Osteocyte (in vitro differentiated cells): Measurements from ENCODE around the gene SHISA5. TPM values are rescaled to one million over a fixed set of nuclear protein-coding genes. Genes with fewer than 3 reads are reported as not detected.
"Not testable (repeated sequence)": the region's sequence is repeated elsewhere in the genome, so short reads cannot be mapped to it uniquely, and the experiment has no call there.

Experiments
- DNase-seq: peaks from one replicate; pipeline ENCODE4 v3.0.0; 2021; ENCODE audit warnings: mixed read lengths; ENCODE audit not compliant: unreplicated experiment; ENCODE audit errors: extremely low spot score
- H3K27ac Mint-ChIP-seq: one replicate; pipeline ENCODE4 v1.8.0; 2021; ENCODE audit warnings: mild to moderate bottlenecking, mixed read lengths; ENCODE audit not compliant: unreplicated experiment
- H3K27me3 Mint-ChIP-seq: one replicate; pipeline ENCODE4 v1.8.0; 2021; ENCODE audit warnings: mixed read lengths; ENCODE audit not compliant: unreplicated experiment
- H3K36me3 Mint-ChIP-seq: one replicate; pipeline ENCODE4 v1.8.0; 2021; ENCODE audit warnings: mixed read lengths; ENCODE audit not compliant: unreplicated experiment
- H3K4me1 Mint-ChIP-seq: one replicate; pipeline ENCODE4 v1.8.0; 2021; ENCODE audit warnings: mixed read lengths; ENCODE audit not compliant: unreplicated experiment
- H3K4me3 Mint-ChIP-seq: one replicate; pipeline ENCODE4 v1.8.0; 2021; ENCODE audit warnings: mild to moderate bottlenecking, moderate library complexity, mixed read lengths; ENCODE audit not compliant: unreplicated experiment
- H3K9me3 Mint-ChIP-seq: one replicate; pipeline ENCODE4 v1.8.0; 2021; ENCODE audit warnings: mixed read lengths; ENCODE audit not compliant: unreplicated experiment
- total RNA-seq: library from RNA; stranded (reverse); gene quantifications from 2 replicates; pipeline ENCODE4 v1.2.1, GENCODE V29; 2021
- TF ChIP-seq, protein P1 (sequence below): fragments of 200-600 bp; sonication (generic); IDR thresholded peaks from 2 replicates; pipeline ENCODE4 v1.5.0; 2021; ENCODE audit warnings: antibody characterized with exemption, mild to moderate bottlenecking, moderate library complexity

SHISA5 gene
- total RNA-seq, 1 donor from 2014 or later: 203 TPM

DNA sequence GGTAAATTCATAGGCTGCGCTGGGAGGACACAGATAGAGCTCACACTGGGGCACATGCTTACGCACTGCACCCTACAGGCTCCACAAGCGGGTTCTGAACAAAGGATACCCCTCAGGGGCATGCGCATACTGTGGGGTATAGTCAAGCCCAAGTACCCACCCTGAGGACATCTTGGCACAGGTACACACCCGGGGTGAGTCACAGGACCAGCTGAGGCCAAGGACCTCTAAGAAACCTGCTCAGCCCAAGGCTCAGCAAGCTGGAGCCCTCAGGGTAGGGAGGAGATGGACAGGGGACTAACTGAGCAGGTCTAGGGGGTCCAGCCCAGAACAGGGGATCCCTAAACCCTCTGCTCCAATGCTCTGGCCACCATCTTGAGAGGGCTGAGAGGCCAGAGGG lies 3.3 kb downstream of the SHISA5 start:
- no peaks in the 10 kb centered on the region for H3K27me3 Mint-ChIP-seq
- no peak overlapping the region for H3K4me3 Mint-ChIP-seq
- TF ChIP-seq, protein P1, sequence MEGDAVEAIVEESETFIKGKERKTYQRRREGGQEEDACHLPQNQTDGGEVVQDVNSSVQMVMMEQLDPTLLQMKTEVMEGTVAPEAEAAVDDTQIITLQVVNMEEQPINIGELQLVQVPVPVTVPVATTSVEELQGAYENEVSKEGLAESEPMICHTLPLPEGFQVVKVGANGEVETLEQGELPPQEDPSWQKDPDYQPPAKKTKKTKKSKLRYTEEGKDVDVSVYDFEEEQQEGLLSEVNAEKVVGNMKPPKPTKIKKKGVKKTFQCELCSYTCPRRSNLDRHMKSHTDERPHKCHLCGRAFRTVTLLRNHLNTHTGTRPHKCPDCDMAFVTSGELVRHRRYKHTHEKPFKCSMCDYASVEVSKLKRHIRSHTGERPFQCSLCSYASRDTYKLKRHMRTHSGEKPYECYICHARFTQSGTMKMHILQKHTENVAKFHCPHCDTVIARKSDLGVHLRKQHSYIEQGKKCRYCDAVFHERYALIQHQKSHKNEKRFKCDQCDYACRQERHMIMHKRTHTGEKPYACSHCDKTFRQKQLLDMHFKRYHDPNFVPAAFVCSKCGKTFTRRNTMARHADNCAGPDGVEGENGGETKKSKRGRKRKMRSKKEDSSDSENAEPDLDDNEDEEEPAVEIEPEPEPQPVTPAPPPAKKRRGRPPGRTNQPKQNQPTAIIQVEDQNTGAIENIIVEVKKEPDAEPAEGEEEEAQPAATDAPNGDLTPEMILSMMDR: no peak
- H3K36me3 Mint-ChIP-seq: peaks cover 9% of the 10 kb centered on the region
- no peaks in the 10 kb centered on the region for H3K9me3 Mint-ChIP-seq
- peaks cover 16% of the 10 kb centered on the region for H3K4me1 Mint-ChIP-seq
- no peak for DNase-seq
- no peak overlapping the region for H3K27ac Mint-ChIP-seq

- H3K4me1 Mint-ChIP-seq: no peaks in the 10 kb centered on the region
- TF ChIP-seq, protein P1: no peak
- no peak overlapping the region for H3K27ac Mint-ChIP-seq
- peaks cover 11% of the 10 kb centered on the region for H3K36me3 Mint-ChIP-seq
- no peak overlapping the region for H3K4me3 Mint-ChIP-seq
- H3K27me3 Mint-ChIP-seq: no peaks in the 10 kb centered on the region
- DNase-seq: no peak
- no peaks in the 10 kb centered on the region for H3K9me3 Mint-ChIP-seq
These were observed 10.8 kb downstream of the SHISA5 start for GRCh38 chr3:48493203-48493501.

DNA sequence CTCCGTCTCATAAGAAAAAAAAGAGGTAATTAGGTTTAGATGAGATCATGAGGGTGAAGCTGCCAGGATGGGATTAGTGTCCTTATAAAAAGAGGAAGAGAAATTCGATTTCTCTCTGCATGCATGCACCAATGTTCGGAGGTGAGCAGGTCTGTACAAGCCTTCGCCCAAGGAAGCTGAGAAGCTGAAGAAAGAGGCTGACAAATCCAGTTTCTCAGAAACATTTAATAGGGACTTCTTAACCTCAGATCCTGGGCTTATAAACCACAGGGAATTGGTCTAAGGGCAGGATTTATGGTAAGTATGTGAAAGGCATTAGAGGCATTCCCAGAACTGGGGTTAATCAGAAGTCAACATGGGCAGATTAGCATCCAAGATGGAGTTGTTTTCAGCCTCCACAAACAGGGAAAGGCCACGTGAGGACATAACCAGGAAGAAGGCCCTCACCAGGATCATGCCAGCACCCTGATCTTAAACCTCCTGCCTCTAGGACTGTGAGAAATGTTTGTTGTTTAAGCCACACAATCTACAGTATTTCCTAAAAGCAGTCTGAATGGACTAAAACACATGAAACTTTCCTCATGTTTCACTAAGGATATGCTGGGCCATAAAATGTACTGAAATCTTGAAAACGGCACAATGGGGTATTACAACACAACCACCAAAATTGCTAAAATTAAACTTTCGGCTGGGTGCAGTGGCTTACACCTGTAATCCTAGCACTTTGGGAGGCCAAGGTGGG lies 11.3 kb downstream of the SHISA5 start:
- Mint-ChIP-seq H3K4me1 (no peaks in the 10 kb centered on the region), H3K27ac (no peak overlapping the region), H3K9me3 (no peaks in the 10 kb centered on the region), H3K36me3 (peaks cover 8% of the 10 kb centered on the region), H3K27me3 (no peaks in the 10 kb centered on the region), H3K4me3 (no peak overlapping the region)
- DNase-seq: no peak
- TF ChIP-seq, protein P1: no peak

GRCh38 chr3:48486952-48487351 lies 17.0 kb downstream of the SHISA5 start:
- H3K27me3 Mint-ChIP-seq: no peaks in the 10 kb centered on the region
- H3K4me3 Mint-ChIP-seq: no peak overlapping the region
- no peaks in the 10 kb centered on the region for H3K4me1 Mint-ChIP-seq
- TF ChIP-seq, protein P1: no peak
- no peaks in the 10 kb centered on the region for H3K9me3 Mint-ChIP-seq
- peaks cover 1% of the 10 kb centered on the region for H3K36me3 Mint-ChIP-seq
- DNase-seq: no peak
- no peak overlapping the region for H3K27ac Mint-ChIP-seq

DNA sequence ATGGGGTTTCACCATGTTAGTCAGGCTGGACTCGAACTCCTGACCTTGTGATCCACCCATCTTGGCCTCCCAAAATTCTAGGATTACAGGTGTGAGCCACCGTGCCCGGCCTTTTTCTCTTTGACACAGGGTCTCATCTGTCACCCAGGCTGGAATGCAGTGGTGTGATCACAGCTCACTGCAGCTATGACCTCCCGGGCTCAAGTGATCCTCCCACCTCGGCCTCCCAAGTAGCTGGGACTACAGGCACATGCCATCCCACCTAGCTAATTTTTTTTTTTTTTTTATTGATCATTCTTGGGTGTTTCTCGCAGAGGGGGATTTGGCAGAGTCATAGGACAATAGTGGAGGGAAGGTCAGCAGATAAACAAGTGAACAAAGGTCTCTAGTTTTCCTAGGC lies 21.2 kb downstream of the SHISA5 start:
- not testable (repeated sequence) for DNase-seq, H3K27me3 Mint-ChIP-seq, H3K4me3 Mint-ChIP-seq, H3K27ac Mint-ChIP-seq, H3K4me1 Mint-ChIP-seq, H3K9me3 Mint-ChIP-seq, H3K36me3 Mint-ChIP-seq

GRCh38 chr3:48480891-48481290 lies 23.1 kb downstream of the SHISA5 start:
- H3K4me1 Mint-ChIP-seq, H3K36me3 Mint-ChIP-seq, DNase-seq, H3K9me3 Mint-ChIP-seq, H3K27ac Mint-ChIP-seq, H3K4me3 Mint-ChIP-seq, H3K27me3 Mint-ChIP-seq: not testable (repeated sequence)
